Activated CD4-positive, alpha-beta memory T cell treated with anti-CD3 and anti-CD28 coated beads for 36 hours (primary cell): ENCODE data around the gene PNPLA7. TPM values are rescaled to one million over a fixed set of nuclear protein-coding genes. Genes with fewer than 3 reads are reported as not detected.
A peak's percentile ranks its signal among the peaks of the same experiment; 100 is the strongest.

ENCODE experiments used
- CTCF ChIA-PET: fragments of 350-600 bp; sonication (Branson Sonifier 250); formaldehyde crosslinking; loops from one replicate; lab custom pipeline; 2021; ENCODE audit warnings: antibody characterized with exemption, inconsistent platforms; lab: Charles Lee
- POLR2A ChIA-PET: fragments of 350-600 bp; sonication (Branson Sonifier 250); formaldehyde crosslinking; loops from one replicate; lab custom pipeline; 2021; ENCODE audit warnings: antibody characterized with exemption; lab: Charles Lee
- DNase-seq: peaks from one replicate; pipeline ENCODE4 v3.0.0-alpha.2; 2020
- H3K27ac Mint-ChIP-seq: one replicate; pipeline ENCODE4 v1.8.0; 2021; ENCODE audit warnings: mixed read lengths
- H3K27me3 Mint-ChIP-seq: one replicate; pipeline ENCODE4 v1.8.0; 2021; ENCODE audit warnings: mixed read lengths
- H3K36me3 Mint-ChIP-seq: one replicate; pipeline ENCODE4 v1.8.0; 2021; ENCODE audit warnings: mixed read lengths
- H3K4me1 Mint-ChIP-seq: one replicate; pipeline ENCODE4 v1.8.0; 2021; ENCODE audit warnings: low read depth, mixed read lengths
- H3K4me3 Mint-ChIP-seq: one replicate; pipeline ENCODE4 v1.8.0; 2021; ENCODE audit warnings: mild to moderate bottlenecking, mixed read lengths
- H3K9me3 Mint-ChIP-seq: one replicate; pipeline ENCODE4 v1.8.0; 2021; ENCODE audit warnings: mixed read lengths
- intact Hi-C: fragments of 100-400 bp; cut with micrococcal nuclease; formaldehyde crosslinking; loops from one replicate; pipeline ENCODE4 v1.15.1; 2023
- total RNA-seq, 2 experiments: library from RNA; stranded (reverse); gene quantifications; one replicate each; pipeline ENCODE4 v1.2.3, GENCODE V29; 2021

The PNPLA7 gene
- total RNA-seq, 2 experiments from 2014 or later: 3.1 to 4.0 TPM

DNA sequence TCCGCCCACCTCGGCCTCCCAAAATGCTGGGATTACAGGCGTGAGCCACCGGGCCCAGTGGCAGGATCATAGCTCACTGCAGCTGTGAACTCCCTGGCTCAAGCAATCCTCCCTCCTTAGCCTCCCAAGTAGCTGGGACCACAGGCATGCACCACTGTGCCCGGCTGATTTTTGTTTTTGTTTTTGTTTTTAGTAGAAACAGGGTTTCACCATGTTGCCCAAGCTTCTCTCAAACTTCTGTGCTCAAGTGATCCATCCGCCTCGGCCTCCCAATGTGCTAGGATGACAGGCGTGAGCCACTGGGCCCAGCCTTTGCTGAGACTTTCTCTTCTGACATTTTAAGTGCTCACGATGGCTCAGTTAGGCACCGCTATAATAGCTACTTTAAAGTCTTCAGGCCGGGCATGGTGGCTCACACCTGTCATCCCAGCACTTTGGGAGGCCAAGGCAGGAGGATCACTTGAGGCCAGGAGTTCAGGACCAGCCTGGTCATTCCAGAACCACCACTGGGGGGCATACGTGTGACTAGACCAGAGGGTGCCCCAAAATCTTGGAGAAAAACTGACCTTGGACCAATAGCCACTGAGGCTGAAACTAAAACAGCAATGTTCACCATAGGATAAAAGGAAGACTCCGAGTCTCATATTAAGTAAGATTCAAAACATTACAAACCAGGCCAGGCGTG lies 106.0 kb downstream of the PNPLA7 start:
- no peak overlapping the region for H3K27ac Mint-ChIP-seq
- DNase-seq: no peak
- peaks cover 1% of the 10 kb centered on the region for H3K36me3 Mint-ChIP-seq
- H3K27me3 Mint-ChIP-seq: peaks cover 8% of the 10 kb centered on the region
- H3K9me3 Mint-ChIP-seq: no peaks in the 10 kb centered on the region
- H3K4me3 Mint-ChIP-seq: no peak overlapping the region
- peaks cover 10% of the 10 kb centered on the region for H3K4me1 Mint-ChIP-seq
- intact Hi-C loops: loop anchor here (2.0 kb wide), 1 partner anchor 21 kb away; the partner anchor contains the start of genes EXD3 and NOXA1
- ChIA-PET POLR2A (no interaction called here), CTCF (interaction anchor here (0.7 to 3.1 kb wide), 6 partner anchors 18 to 150 kb away, joined by 3 to 15 read pairs (median 5); partner anchors contain the start of genes EXD3, NOXA1 and NRARP)

DNA sequence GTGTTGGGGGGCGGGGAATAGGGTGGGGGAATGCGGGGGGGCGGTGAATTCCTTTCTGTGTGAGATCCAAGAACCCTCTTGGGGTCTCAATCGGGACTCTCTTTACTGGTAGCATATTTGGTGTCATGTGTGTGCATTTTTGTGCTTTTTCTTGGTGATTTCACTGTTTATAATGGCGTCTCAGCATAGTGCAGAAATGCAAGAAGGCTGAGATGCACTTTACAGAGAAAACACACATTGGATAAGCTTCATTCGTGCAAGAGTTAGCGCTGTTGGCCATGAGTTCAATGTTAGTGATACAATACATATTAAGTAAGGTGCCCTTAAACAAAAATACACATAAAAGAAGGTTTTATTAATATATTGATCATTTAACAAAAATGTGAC lies 108.3 kb downstream of the PNPLA7 start:
- intact Hi-C loops: no loop called here
- Mint-ChIP-seq H3K4me3 (peak overlapping the region; percentile 47), H3K36me3 (peaks cover 1% of the 10 kb centered on the region), H3K4me1 (peaks cover 10% of the 10 kb centered on the region), H3K9me3 (no peaks in the 10 kb centered on the region), H3K27me3 (peaks cover 11% of the 10 kb centered on the region), H3K27ac (no peak overlapping the region)
- POLR2A ChIA-PET: no interaction called here
- CTCF ChIA-PET: interaction anchor here (1.0 to 3.1 kb wide), 2 partner anchors 19 to 109 kb away, joined by 3 to 15 read pairs; partner anchors contain the start of genes EXD3 and NOXA1
- no peak for DNase-seq

DNA sequence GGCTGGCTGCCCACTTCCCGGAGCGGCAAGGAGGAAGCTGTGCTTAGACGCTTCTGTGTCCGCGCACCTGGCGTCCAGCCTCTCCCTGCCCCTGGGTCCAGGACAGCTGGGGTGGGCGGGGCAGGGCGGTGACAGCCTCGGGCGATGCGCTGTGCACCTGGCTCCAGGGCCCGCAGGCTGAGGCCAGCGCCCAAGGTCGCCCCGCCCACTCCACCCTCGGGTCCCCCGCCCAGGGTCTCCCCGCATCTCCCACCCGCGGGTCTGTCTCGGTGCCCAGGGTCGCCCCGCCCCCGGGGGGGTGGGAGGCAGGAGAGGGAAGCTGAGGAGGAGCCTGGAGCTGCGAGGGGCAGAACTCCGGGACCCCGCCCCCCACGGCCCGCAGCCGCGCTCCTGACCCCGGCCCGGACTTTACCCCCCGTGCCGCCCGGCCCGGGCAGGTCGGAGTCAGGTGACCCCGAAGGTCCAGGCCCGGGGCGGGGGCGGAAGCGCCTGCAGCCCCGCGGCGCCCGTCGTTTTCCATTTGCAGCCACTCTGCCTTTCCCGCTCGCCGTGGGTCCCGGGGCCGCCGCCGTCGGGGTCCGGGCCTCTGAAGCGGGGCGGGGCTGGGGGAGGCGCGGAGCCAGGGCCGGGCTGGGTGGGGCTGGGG lies 108.8 kb downstream of the PNPLA7 start, which contains the start of gene ENTPD8:
Gene ENTPD8, minus strand, starts transcription at position 69 of the 646 bp plus-strand sequence. CDS start 3,072 bp downstream, outside the sequence.
- peaks cover 10% of the 10 kb centered on the region for H3K4me1 Mint-ChIP-seq
- H3K36me3 Mint-ChIP-seq: peaks cover 1% of the 10 kb centered on the region
- no peaks in the 10 kb centered on the region for H3K9me3 Mint-ChIP-seq
- ChIA-PET CTCF (interaction anchor here (3.1 kb wide), 1 partner anchor 19 kb away, joined by 15 read pairs; the partner anchor contains the start of genes EXD3 and NOXA1), POLR2A (no interaction called here)
- no peak for DNase-seq
- no peak within 1 kb of the TSS for H3K27ac Mint-ChIP-seq
- peaks cover 11% of the 10 kb centered on the region for H3K27me3 Mint-ChIP-seq
- intact Hi-C loops: no loop called here
- H3K4me3 Mint-ChIP-seq: peak within 1 kb of the TSS; percentile 47

DNA sequence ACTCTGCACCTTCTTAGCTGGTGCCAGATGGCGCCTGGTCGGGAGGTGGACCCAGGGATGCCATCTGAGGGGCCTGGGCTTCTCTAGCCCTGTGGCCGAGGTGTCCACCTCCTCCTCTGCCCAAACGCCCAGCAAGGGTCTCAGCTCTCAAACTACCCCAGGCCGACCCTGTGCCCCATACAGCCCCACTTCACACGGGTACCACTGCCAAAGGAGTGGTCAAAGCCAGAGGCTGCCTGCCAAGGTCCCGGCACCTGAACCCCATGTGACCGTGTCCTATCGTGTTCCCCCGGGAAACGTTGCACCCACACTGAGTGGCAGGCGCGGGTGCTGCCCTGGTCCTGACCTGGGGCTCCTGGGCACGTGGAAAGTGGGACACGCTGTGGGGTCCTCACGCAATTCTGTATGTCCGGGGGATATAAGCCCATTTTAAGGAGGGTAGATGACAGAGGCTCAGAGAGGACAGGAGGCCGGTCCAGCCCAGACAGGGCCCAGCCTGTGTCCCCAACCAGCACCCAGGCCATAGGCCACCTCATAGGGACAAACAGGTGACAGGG lies 111.0 kb downstream of the PNPLA7 start:
- Mint-ChIP-seq H3K36me3 (peaks cover 1% of the 10 kb centered on the region), H3K4me3 (no peak overlapping the region), H3K27ac (no peak overlapping the region), H3K4me1 (peaks cover 3% of the 10 kb centered on the region), H3K9me3 (no peaks in the 10 kb centered on the region), H3K27me3 (peaks cover 11% of the 10 kb centered on the region)
- ChIA-PET CTCF (no interaction called here), POLR2A (interaction anchor here (0.6 kb wide), 1 partner anchor 11 kb away, joined by 3 read pairs; no protein-coding TSS in a partner anchor)
- intact Hi-C loops: no loop called here
- no peak for DNase-seq

DNA sequence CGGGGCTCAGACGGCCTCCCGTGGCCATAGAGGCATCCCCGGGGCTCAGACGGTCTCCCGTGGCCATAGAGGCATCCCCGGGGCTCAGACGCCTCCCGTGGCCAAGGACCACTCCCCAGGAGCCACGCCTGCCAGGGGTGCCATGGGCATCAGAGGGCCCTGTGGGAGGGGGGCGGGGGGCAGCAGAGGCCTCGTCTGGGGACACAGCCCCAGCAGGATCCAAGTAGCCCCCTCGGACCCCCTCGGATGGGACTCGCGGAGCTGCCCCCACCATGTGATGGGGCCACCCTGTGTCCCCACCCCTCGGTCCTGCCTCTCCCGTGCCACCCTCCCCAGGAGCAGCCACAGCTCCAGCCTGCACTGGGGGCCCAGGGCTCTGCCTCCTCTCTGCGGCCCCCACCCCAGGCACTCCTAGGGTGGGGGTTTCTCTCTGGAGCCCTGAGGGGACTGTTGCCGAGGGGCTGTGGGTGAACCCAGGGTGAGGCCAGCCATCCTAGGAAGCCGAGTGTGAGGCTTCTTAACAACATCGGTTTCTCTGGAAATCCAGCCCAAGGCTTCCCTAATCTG lies 111.5 kb downstream of the PNPLA7 start:
- ChIA-PET POLR2A (no interaction called here), CTCF (no interaction called here)
- intact Hi-C loops: no loop called here
- no peak for DNase-seq
- Mint-ChIP-seq H3K27me3 (peaks cover 11% of the 10 kb centered on the region), H3K36me3 (peaks cover 1% of the 10 kb centered on the region), H3K27ac (no peak overlapping the region), H3K4me3 (no peak overlapping the region), H3K9me3 (no peaks in the 10 kb centered on the region), H3K4me1 (peaks cover 3% of the 10 kb centered on the region)

DNA sequence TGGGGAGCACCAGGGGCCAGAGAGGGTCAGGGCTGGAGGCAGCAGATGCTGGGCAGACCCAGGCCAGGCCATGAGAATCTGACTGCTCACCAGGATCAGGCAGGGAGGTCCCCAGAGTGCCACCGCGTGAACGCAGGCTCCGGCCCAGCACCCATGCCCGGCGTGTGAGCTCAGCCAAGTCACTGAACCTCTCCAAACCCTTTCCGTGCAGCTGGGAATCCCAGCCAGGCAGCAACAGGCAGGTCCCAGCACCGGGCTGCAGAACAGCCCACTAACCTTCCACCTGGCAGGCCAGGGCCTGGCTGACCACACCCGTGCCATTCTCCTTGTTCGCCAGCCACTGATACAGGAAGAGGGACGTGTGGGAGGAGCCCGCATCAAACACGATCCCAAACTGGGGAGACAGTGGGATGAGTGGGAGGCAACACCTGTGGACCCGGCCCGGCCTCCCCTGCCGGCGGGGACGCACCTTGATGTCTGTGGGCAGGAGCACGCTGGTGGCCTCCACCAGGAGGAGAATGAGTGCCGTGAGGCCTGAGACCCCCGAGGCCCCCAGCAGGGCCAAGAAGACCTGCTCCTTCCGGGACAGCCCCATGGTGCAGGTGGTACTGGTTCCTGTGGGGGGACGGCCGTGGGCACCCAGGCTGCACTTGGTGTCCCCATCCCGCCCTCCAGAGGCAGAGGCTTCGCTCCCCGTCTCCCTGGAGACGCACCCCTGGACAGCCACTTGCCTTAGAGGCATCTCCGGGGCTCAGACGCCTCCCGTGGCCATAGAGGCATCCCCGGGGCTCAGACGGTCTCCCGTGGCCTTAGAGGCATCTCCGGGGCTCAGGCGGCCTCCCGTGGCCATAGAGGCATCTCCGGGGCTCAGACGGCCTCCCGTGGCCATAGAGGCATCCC lies 112.3 kb downstream of the PNPLA7 start:
- peaks cover 3% of the 10 kb centered on the region for H3K4me1 Mint-ChIP-seq
- POLR2A ChIA-PET: no interaction called here
- H3K27me3 Mint-ChIP-seq: peaks cover 11% of the 10 kb centered on the region
- no peak for DNase-seq
- no peaks in the 10 kb centered on the region for H3K9me3 Mint-ChIP-seq
- no peak overlapping the region for H3K27ac Mint-ChIP-seq
- intact Hi-C loops: no loop called here
- H3K36me3 Mint-ChIP-seq: peaks cover 1% of the 10 kb centered on the region
- no peak overlapping the region for H3K4me3 Mint-ChIP-seq
- CTCF ChIA-PET: no interaction called here

DNA sequence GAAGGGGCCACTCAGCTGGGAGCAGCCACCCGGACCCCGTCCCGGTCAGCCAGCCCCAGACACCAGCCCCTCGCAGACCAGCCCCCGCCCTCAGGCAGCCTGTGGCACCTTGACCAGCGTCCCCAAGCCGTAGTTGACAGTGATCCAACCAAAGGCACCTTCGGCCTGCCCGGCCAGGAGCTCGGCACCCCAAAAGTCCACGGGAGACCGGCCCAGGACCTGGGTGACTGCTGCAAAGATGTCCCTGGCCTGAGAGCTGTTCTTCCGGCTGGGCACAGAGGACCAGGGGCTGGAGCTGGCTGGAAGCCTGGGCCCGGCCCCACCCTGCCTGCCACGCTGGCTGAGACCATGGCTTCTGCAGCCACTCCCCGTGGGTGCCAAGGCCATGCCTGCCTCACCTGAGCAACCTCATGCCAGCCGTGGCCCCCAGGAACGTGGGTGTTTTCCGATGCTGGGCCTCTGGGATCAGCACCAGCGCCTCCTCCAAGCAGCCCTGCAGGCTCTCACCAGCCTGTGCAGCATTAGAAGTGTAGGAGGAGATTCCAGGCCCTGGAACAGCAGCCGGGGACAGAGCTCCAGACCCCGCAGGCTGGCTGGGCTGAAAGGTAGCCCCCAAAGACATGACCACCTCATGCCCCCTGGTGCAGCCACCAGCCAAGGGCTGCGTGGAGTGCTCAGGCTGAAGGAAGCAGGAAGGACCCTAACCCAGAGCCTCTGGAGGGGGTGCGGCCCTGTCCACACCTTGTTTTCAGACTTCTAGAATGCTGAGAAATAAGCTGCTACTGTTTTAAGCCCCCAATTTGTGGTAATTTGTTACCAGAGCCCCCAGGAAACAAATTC lies 113.2 kb downstream of the PNPLA7 start:
- H3K36me3 Mint-ChIP-seq: peaks cover 1% of the 10 kb centered on the region
- CTCF ChIA-PET: no interaction called here
- H3K27ac Mint-ChIP-seq: no peak overlapping the region
- H3K4me3 Mint-ChIP-seq: no peak overlapping the region
- DNase-seq: no peak
- intact Hi-C loops: no loop called here
- H3K9me3 Mint-ChIP-seq: no peaks in the 10 kb centered on the region
- H3K4me1 Mint-ChIP-seq: peaks cover 2% of the 10 kb centered on the region
- H3K27me3 Mint-ChIP-seq: peaks cover 9% of the 10 kb centered on the region
- POLR2A ChIA-PET: no interaction called here

DNA sequence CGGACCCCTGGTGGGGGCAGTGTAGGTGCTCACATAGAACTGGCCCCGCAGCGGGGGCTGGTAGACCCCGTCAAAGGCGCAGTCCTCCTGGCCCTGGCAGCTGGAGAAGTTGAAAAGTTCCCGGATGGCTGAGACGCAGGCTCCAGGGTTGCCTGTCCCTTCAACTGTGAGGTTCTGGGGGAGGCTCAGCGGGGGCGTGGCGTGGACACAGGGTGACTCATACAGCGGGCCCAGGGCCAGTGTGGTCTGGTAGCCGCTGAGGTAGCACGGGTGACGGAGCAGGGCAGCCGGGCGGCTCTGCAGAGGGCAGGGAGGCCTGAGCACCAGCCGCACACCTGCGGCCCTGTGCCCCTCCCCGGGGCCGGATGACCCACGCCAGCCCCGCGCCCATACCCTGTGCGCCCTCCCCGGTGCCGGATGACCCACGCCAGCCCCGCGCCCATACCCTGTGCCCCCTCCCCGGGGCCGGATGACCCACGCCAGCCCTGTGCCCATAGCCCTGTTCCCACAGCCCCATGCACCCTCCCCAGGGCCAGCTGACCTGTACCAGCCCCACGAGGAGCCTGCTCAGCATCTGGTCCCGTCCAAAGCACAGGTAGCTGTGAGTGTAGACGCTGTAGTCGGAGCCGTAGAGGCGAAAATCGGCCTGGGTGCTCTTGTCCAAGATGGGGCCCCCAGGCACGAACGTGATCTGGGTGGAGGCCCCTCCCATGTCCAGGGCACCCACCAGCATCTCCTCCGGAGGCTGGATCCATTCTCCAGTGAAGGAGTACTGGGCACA lies 114.0 kb downstream of the PNPLA7 start:
- no peak overlapping the region for H3K27ac Mint-ChIP-seq
- CTCF ChIA-PET: no interaction called here
- H3K4me1 Mint-ChIP-seq: no peaks in the 10 kb centered on the region
- H3K4me3 Mint-ChIP-seq: no peak overlapping the region
- DNase-seq: no peak
- no peaks in the 10 kb centered on the region for H3K36me3 Mint-ChIP-seq
- H3K9me3 Mint-ChIP-seq: no peaks in the 10 kb centered on the region
- H3K27me3 Mint-ChIP-seq: peaks cover 7% of the 10 kb centered on the region
- intact Hi-C loops: no loop called here
- POLR2A ChIA-PET: no interaction called here

DNA sequence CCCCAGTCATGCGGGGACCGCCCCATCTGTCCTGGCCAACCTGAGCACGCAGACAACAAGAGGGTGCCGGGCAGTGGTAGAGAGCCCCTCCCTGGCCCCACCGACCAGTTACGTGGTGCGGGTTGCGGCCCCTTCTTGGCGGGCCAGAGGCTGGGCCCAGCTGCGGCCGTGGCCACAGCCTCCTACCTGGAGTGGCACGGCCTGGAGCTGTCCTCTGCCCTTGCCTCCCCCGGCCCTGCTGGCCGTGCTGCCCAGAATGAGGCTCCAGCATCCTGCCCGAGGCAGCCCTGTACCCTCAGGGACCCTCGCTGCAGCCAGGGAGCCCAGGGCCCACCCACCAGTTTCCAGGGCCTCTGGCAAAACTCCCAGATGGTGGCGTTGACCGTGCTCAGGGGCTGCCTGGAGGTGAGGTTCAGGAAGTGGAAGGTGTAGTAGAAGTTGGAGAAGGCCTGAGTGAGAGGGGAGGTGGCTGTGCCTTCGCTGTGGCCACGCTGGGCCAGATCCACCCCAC lies 114.8 kb downstream of the PNPLA7 start:
- H3K4me1 Mint-ChIP-seq: no peaks in the 10 kb centered on the region
- no peaks in the 10 kb centered on the region for H3K9me3 Mint-ChIP-seq
- intact Hi-C loops: no loop called here
- H3K36me3 Mint-ChIP-seq: no peaks in the 10 kb centered on the region
- no peak overlapping the region for H3K4me3 Mint-ChIP-seq
- H3K27me3 Mint-ChIP-seq: peaks cover 7% of the 10 kb centered on the region
- no peak overlapping the region for H3K27ac Mint-ChIP-seq
- DNase-seq: no peak
- CTCF ChIA-PET: no interaction called here
- POLR2A ChIA-PET: no interaction called here
